ENCODE results near the gene NAGLU.

DNA sequence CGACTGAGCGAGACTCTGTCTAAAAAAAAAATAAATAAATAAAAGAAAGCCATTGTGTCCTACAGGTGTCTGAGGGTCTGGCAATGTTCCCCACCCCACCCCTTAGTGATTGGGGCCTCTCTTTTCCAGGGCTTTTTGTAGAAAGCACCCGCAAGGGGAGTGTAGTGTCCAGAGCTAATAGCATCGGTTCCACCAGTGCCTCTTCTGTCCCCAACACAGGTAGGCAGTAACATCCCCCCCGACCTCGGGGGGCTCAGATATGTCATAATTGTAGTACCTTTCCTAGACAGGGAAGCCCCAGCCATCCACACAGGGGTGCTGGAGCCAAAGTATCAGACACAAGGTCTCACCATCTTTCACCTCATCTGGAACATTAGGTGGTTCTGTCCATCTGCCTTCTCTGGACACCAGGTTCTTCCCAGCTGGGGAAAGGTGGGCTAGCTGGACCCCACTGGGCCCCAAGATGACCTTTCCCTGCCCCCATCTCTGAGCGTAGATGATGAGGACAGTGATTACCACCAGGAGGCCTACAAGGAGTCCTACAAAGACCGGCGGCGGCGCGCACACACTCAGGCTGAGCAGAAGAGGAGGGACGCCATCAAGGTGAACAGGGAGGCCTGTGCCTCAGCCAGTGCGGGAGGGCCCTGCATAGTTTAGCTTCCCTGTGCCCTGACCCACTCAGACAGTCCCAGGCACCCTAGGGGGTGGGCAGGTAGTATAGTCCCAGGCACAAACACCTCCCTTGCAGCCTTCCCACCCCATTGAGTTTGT is 32.5 kb downstream of the NAGLU start:
- TF ChIP-seq, protein P1, sequence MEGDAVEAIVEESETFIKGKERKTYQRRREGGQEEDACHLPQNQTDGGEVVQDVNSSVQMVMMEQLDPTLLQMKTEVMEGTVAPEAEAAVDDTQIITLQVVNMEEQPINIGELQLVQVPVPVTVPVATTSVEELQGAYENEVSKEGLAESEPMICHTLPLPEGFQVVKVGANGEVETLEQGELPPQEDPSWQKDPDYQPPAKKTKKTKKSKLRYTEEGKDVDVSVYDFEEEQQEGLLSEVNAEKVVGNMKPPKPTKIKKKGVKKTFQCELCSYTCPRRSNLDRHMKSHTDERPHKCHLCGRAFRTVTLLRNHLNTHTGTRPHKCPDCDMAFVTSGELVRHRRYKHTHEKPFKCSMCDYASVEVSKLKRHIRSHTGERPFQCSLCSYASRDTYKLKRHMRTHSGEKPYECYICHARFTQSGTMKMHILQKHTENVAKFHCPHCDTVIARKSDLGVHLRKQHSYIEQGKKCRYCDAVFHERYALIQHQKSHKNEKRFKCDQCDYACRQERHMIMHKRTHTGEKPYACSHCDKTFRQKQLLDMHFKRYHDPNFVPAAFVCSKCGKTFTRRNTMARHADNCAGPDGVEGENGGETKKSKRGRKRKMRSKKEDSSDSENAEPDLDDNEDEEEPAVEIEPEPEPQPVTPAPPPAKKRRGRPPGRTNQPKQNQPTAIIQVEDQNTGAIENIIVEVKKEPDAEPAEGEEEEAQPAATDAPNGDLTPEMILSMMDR (IDR thresholded peaks at IDR 0.05): no peak
- TF ChIP-seq POLR2A (IDR thresholded peaks at IDR 0.05): no peak

All from lower leg skin (tissue), 3 donors.